SHP77 (cell line): ENCODE results near the gene PRM2.

Experiments
- DNase-seq, 2 experiments: peaks; one replicate each; lab custom pipeline; 2025; lab: John Stamatoyannopoulos, UW

Gene PRM2, protein sequence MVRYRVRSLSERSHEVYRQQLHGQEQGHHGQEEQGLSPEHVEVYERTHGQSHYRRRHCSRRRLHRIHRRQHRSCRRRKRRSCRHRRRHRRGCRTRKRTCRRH

DNA sequence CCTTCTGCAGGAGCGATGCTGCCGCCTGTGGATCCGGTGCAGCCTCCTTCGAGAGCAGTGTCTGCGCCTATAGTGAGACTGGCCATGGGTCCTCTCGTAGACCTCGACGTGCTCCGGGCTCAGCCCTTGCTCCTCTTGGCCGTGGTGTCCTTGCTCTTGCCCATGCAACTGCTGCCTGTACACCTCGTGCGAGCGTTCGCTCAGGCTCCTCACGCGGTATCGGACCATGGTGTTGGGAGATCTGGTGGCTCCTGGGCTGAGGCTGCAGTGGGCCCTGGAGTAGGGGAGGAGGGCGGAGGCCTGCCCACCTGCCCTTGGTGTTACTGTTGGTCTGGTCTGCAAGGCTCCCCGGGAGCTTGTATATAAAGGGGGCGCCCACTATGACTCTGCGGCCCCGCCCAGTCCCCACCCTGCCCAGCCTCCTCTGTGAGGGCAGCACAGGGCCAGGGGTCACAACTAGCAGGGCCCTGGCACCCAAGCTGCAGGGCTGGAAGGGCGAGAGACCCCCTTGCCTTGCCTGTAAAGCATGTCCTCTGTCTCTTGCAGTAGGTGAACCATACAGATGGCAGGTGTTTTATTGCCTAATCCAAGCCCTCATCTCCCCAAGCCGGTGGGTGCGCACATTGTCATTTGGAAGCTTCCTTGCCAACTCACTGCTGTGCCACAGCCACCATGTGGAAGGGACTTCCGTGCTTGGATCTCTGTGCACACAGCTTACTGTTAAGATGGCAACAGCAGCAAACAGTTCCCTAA, at the start of gene PRM2:
Gene PRM2, minus strand, starts transcription at position 338 of the 753 bp plus-strand sequence. Its CDS starts 110 bp downstream, at position 228.
- no peak for DNase-seq

GRCh38 chr16:11325404-11326083, 49.3 kb upstream of the PRM2 start:
- no peak for DNase-seq

DNA sequence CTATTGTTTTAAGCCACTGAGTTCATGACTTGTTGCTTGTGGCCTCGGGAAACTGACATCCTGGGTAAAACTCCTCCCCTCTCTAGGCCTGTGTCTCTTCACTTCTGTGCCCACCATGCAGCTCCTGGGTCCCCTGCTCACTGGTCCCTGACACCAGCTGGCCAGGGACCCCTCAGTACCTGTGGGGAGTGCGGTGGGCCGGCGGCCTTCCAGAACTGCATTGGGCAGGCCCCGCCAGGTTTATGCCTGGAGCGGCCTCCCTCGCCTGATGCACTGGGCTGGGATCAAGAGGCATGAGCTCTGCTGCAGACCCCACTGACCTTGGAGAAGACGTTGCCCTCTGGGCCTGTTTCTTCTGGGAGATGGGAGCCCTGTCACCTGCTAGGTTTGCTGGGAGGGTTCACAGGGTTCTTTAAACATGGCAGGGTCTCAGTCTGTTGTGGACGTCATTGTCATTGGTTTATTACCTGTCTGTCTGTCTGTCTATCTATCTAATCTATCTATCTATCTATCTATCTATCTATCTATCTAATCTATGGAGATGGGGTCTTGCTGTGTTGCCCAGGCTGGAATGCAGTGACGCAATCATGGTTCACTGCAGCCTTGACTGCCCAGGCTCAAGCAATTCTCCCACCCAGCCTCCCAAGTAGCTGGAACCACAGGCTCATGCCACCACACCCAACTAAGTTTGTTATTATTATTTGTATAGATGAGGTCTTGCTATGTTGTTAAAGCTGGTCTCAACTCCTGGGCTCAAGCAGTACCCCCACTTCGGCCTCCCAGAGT, 47.5 kb upstream of the PRM2 start:
- no peak for DNase-seq

- DNase-seq: no peak
Observed at GRCh38 chr16:11322823-11323222, 46.5 kb upstream of the PRM2 start.

GRCh38 chr16:11321662-11322061, 45.4 kb upstream of the PRM2 start:
- DNase-seq: no peak

- DNase-seq: no peak
Observed at GRCh38 chr16:11320170-11320569, 43.9 kb upstream of the PRM2 start.

DNA sequence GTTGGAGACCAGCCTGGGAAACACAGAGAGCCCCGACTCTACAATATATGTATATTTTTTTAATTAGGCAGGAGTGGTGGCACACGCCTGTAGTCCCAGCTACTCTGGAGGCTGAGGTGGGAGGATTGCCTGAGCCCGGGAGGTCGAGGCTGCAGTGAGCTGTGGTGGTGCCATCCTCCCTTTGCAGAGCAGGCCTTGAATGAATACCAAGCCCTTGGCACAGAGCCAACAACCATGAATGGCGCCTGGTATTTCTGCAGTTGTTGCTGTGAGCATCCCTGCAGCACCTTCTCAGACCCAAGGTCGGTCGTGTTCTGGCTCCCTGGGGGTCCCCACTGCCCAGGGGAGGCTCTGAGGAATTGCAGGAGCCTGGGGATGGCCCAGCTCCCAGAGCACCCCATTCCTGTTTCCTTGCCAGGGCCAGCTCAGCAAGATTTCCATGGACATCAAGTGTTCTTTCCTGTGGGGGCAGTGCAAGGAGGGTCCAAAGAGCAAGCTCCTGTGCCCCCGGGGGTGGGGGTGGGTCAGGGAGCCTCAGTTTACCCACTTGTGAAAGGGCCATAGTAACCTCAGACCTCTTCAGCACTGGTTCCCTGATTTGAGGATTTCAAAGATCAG, 43.4 kb upstream of the PRM2 start:
- DNase-seq: peak; percentile 38 to 42

DNA sequence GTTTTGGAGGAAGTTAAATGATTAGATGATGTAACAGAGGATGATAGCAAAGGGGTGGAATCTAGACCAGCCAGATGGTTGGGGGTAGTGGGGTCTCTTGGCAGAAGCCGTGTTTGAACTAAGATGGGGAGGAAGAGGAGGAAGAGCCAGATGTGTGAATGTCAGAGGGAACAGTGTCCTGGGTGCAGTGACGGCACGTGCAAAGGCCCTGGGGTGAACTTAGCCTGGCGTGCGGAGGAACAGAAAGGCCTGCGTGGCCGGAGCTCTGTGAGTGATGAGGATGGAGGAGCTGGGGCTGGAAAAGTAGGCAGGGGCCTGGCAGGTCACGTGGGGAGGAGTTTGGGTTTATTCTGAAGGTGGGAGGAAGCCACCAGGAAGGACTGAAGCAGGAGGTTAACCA, 42.5 kb upstream of the PRM2 start:
- DNase-seq: no peak

- no peak for DNase-seq
Observed at GRCh38 chr16:11316331-11317015, 40.2 kb upstream of the PRM2 start.

DNA sequence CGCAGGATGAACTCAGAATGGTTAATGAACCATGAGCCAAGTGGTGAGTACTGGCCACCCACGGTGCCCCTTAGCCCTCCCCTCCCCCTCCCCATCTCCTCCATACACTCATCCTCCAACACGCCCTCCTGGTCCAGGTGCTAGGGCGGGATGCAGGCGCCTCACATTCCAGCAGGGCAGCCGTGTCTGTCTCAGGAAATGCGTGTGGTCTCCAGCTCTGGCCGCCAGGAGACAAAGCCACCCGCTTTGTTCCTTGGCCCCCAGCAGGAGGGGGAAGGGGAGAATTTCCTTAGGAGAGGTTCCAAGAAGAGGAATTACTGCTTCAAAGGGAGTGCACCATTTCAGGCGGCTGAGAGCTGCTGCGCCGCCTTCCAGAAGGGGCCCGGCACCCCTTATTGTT, 39.2 kb upstream of the PRM2 start:
- DNase-seq: no peak

- DNase-seq: no peak
Observed at GRCh38 chr16:11314309-11314894, 38.1 kb upstream of the PRM2 start.

GRCh38 chr16:11313493-11314308, 37.4 kb upstream of the PRM2 start:
- no peak for DNase-seq

GRCh38 chr16:11312718-11313492, 36.6 kb upstream of the PRM2 start:
- no peak for DNase-seq

GRCh38 chr16:11310997-11311561, 34.8 kb upstream of the PRM2 start:
- no peak for DNase-seq

DNA sequence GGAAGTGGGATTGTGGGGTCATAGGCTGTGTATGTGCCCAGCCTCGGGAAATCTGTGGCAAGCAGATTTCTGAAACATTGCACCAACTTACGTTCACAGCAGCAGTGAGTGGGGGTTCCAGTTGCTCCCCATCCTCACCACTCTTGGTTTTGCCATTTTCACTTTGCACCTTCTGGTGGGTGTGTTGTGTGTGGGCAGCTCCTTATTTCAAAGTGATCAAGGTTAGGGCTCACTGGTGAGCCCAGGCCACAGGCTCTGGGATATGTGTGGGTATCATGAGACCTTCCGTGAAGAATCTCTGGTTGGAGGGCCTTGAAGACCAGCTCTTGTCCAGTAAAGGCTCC, 34.3 kb upstream of the PRM2 start:
- no peak for DNase-seq

- no peak for DNase-seq
Observed at GRCh38 chr16:11309895-11310633, 33.8 kb upstream of the PRM2 start.

DNA sequence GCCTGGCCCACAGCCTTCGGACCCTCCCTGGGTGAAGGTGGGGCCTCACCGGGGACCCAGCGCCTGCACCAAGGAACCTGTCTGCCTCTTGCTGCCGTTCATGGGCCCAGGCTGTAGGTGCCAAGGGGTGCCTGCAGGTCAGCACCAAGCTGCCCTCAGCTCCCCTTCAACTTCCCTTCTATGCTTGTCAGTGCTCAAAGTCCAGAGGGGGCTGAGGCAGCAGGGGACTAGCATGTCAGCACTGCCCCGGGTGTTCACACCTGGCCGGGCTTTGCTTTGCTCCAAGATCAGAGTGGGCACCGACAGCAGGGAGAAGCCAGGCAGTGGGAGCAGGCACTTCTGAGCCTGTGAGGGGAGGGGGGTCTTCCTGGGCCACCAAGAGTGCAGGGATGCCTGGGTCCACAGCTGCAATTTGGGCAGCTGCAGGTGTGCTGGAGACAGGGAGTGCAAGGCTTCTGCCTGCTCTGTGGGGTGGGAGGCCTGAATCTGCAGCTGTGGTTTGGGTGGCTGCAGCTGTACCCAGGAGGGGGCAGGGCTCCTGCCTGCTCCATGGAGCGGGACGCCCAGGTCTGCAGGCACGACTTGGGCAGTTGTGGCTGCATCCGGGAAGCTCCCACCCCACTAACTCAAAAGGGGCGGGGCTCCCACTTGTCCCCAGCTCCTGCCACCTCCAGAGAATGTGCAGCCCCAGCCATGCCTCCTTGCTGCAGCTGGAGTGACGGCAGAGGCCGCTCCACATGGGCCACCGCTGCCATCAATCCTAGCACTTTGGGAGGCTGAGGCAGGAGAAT, 32.4 kb upstream of the PRM2 start:
- DNase-seq: peak; percentile 32 to 48
